Measurements from ENCODE around the gene BNC1. TPM values are rescaled to one million over a fixed set of nuclear protein-coding genes. Genes with fewer than 3 reads are reported as not detected.

The BNC1 gene
- total and polyA plus RNA-seq, 11 donors = 0.08 to 24.5 (median 0.17) TPM; not detected in 2

GRCh38 chr15:83304861-83305703 lies 20.6 kb upstream of the BNC1 start:
- peaks cover 0 to under 1% (median 0%) of the 10 kb centered on the region in 12 donors for H3K4me1 ChIP-seq
- peaks cover 0 to 4% (median 0%) of the 10 kb centered on the region in 12 donors for H3K9me3 ChIP-seq
- no peak for TF ChIP-seq POLR2A (IDR thresholded peaks at IDR 0.05)
- no peak for TF ChIP-seq CTCF (IDR thresholded peaks at IDR 0.05)
- intact Hi-C loops (cut with DNase I) = no loop called here
- H3K27ac ChIP-seq = no peak overlapping the region
- H3K27me3 ChIP-seq = peaks cover 0 to 14% (median 0%) of the 10 kb centered on the region in 9 donors
- no peak overlapping the region for H3K4me3 ChIP-seq
- ATAC-seq (no peak), DNase-seq (no peak)
- WGBS, 4 donors = 70 to 79% (median 74%) methylated on average over 10 of the region's 10 CpGs
- no peaks in the 10 kb centered on the region for H3K36me3 ChIP-seq

- no peak for TF ChIP-seq CTCF (IDR thresholded peaks at IDR 0.05)
- no peak for TF ChIP-seq POLR2A (IDR thresholded peaks at IDR 0.05)
- 82 to 90% (median 85%) methylated on average over 3 of the region's 3 CpGs for WGBS, 4 donors
- no peak for DNase-seq
- H3K27me3 ChIP-seq = peaks cover 0 to 14% (median 0%) of the 10 kb centered on the region in 9 donors
- H3K36me3 ChIP-seq = no peaks in the 10 kb centered on the region
- no peak overlapping the region for H3K27ac ChIP-seq
- no peak overlapping the region for H3K4me3 ChIP-seq
- intact Hi-C loops (cut with DNase I) = no loop called here
- no peaks in the 10 kb centered on the region for H3K4me1 ChIP-seq
- no peak for ATAC-seq
- peaks cover 0 to 4% (median 0%) of the 10 kb centered on the region in 12 donors for H3K9me3 ChIP-seq
Observed at GRCh38 chr15:83303535-83303934, 19.1 kb upstream of the BNC1 start.

GRCh38 chr15:83300826-83301225 lies 16.4 kb upstream of the BNC1 start:
- intact Hi-C loops (cut with DNase I) = no loop called here
- Histone ChIP-seq H3K36me3 (no peaks in the 10 kb centered on the region), H3K27me3 (peaks cover 0 to 18% (median 0%) of the 10 kb centered on the region in 9 donors), H3K27ac (no peak overlapping the region), H3K4me3 (no peak overlapping the region), H3K4me1 (no peaks in the 10 kb centered on the region), H3K9me3 (peaks cover 0 to 4% (median 0%) of the 10 kb centered on the region in 12 donors)
- WGBS, 4 donors = 96 to 100% (median 97%) methylated on average over 1 of the region's 1 CpG
- ATAC-seq (no peak), DNase-seq (no peak)
- TF ChIP-seq POLR2A (IDR thresholded peaks at IDR 0.05) (no peak), CTCF (IDR thresholded peaks at IDR 0.05) (no peak)

GRCh38 chr15:83299462-83299861 lies 15.0 kb upstream of the BNC1 start:
- WGBS, 4 donors = 45 to 55% (median 48%) methylated on average over 3 of the region's 3 CpGs
- intact Hi-C loops (cut with DNase I) = no loop called here
- peaks cover 0 to 22% (median 2%) of the 10 kb centered on the region in 9 donors for H3K27me3 ChIP-seq

More at GRCh38 chr15:83299462-83299861, 15.0 kb upstream of the BNC1 start:
- TF ChIP-seq CTCF (IDR thresholded peaks at IDR 0.05) (no peak), POLR2A (IDR thresholded peaks at IDR 0.05) (no peak)
- Histone ChIP-seq H3K27ac (no peak overlapping the region), H3K4me1 (no peaks in the 10 kb centered on the region), H3K4me3 (no peak overlapping the region), H3K9me3 (peaks cover 0 to 4% (median 0%) of the 10 kb centered on the region in 12 donors), H3K36me3 (no peaks in the 10 kb centered on the region)
- DNase-seq (peak in 2 of 5 donors; percentile 43 to 46), ATAC-seq (peak in 1 of 4 donors; percentile 49)

Measured in heart left ventricle (tissue), 16 donors.